ENCODE measurements around the gene DPY19L1. TPM values are rescaled to one million over a fixed set of nuclear protein-coding genes. Genes with fewer than 3 reads are reported as not detected.

The DPY19L1 gene
- total RNA-seq, 4 donors from 2014 or later: 15.9 to 80.9 (median 24.7) TPM

DNA sequence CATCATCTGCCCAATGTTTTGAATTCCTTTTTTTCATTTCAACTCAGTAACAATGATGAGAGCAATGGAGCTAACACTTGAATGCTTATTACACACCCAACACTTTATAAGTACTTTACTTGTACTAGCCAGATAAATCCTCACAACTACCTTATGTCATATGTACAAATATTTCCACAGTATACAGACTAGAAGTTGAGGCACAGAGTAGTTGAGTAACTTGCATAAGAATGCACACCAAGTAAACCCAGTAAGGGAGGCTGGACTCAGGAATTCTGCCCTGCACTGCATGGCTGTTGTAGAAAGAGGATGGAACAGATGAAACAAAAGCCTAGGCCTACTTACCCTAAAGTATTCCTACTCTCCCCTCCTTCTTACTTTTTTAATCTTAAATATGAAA is 15.8 kb downstream of the DPY19L1 start:
- Histone ChIP-seq H3K4me3 (no peak overlapping the region), H3K27me3 (no peaks in the 10 kb centered on the region), H3K9me3 (no peaks in the 10 kb centered on the region), H3K27ac (no peak overlapping the region), H3K36me3 (no peaks in the 10 kb centered on the region), H3K4me1 (no peaks in the 10 kb centered on the region)
- TF ChIP-seq POLR2A (IDR thresholded peaks at IDR 0.05): no peak
- TF ChIP-seq, protein P1, sequence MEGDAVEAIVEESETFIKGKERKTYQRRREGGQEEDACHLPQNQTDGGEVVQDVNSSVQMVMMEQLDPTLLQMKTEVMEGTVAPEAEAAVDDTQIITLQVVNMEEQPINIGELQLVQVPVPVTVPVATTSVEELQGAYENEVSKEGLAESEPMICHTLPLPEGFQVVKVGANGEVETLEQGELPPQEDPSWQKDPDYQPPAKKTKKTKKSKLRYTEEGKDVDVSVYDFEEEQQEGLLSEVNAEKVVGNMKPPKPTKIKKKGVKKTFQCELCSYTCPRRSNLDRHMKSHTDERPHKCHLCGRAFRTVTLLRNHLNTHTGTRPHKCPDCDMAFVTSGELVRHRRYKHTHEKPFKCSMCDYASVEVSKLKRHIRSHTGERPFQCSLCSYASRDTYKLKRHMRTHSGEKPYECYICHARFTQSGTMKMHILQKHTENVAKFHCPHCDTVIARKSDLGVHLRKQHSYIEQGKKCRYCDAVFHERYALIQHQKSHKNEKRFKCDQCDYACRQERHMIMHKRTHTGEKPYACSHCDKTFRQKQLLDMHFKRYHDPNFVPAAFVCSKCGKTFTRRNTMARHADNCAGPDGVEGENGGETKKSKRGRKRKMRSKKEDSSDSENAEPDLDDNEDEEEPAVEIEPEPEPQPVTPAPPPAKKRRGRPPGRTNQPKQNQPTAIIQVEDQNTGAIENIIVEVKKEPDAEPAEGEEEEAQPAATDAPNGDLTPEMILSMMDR (IDR thresholded peaks at IDR 0.05): no peak
- intact Hi-C loops (cut with DNase I; ENCODE audit: low total_unique reads): no loop called here
- DNase-seq: no peak

DNA sequence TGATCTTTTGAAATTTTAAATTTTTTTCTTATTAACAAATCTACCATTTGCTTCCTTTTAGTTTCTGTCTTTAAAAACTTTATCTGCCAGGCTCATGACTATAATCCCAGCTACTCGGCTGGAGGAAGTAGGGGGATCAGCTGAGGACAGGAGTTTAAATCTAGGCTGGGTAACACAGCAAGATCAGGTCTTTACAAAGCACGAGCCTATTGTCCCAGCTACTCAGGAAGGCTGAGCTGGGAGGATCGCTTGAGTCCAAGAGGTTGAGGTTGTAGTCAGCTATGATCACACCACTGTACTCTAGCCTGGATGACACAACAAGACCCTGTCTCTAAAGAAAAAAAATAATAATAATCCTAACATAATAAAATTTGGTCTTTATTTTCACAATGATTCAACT is 17.5 kb downstream of the DPY19L1 start:
- no peak for TF ChIP-seq POLR2A (IDR thresholded peaks at IDR 0.05)
- intact Hi-C loops (cut with DNase I; ENCODE audit: low total_unique reads): no loop called here
- Histone ChIP-seq H3K36me3 (no peaks in the 10 kb centered on the region), H3K27ac (no peak overlapping the region), H3K9me3 (no peaks in the 10 kb centered on the region), H3K4me3 (no peak overlapping the region), H3K27me3 (no peaks in the 10 kb centered on the region), H3K4me1 (no peaks in the 10 kb centered on the region)
- no peak for DNase-seq

DNA sequence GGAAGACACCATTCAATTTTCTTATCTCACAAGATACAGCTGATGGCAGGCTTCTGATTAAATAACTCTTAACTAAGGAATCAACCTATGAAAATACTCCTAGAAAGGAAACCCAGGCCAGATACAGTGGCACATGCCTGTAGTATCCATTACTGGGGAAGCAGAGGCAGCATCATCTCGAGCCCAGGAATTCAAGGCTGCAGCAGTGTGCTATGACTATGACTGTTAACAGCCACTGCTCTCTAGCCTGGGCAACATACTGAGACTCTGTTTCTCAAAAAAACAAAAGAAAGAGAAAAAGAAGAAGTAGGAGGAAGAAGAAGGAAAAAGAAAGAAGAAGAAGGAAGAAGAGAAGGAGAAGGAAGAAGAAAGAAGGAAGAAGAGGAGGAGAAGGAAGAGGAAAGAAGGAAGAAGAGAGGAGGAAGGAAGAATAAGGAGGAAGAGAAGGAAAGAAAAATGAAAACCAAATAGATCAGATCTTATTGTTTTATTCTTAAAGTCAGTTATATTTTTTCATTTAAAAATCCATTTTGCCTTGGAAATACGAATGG is 18.0 kb downstream of the DPY19L1 start:
- TF ChIP-seq, protein P1 (IDR thresholded peaks at IDR 0.05): no peak
- no peak for TF ChIP-seq POLR2A (IDR thresholded peaks at IDR 0.05)

DNA sequence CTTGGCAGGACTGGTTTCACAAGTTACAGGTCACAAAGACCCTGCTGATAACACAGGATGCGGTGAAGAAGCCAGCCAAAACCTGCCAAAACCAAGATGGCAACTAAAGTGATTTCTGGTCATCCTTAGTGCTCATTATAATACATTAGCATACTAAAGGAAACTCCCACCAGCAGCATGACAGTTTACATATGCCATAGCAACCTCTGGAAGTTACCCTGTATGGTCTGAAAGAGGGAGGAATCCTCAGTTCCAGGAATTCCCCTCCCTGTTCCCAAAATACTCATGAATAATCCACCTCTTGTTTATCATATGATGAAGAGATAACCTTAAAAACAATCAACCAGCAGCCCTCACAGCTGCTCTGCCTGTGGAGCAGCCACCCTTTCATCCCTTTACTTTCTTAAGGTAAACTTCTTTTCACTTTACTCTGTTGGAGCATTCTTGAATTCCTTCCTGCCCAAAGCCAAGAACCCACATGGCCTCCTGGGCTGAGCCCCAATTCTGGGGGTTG is 21.9 kb downstream of the DPY19L1 start:
- TF ChIP-seq, protein P1 (IDR thresholded peaks at IDR 0.05): no peak
- no peak for TF ChIP-seq POLR2A (IDR thresholded peaks at IDR 0.05)
- no peaks in the 10 kb centered on the region for H3K27me3 ChIP-seq
- no peak for DNase-seq
- H3K27ac ChIP-seq: no peak overlapping the region
- H3K9me3 ChIP-seq: no peaks in the 10 kb centered on the region
- no peak overlapping the region for H3K4me3 ChIP-seq
- intact Hi-C loops (cut with DNase I; ENCODE audit: low total_unique reads): no loop called here
- no peaks in the 10 kb centered on the region for H3K4me1 ChIP-seq
- no peaks in the 10 kb centered on the region for H3K36me3 ChIP-seq

More for the DNA sequence above, 18.0 kb downstream of the DPY19L1 start:
- Histone ChIP-seq H3K4me3 (no peak overlapping the region), H3K4me1 (no peaks in the 10 kb centered on the region), H3K9me3 (no peaks in the 10 kb centered on the region), H3K27ac (no peak overlapping the region), H3K27me3 (no peaks in the 10 kb centered on the region), H3K36me3 (no peaks in the 10 kb centered on the region)
- intact Hi-C loops (cut with DNase I; ENCODE audit: low total_unique reads): no loop called here
- DNase-seq: no peak

DNA sequence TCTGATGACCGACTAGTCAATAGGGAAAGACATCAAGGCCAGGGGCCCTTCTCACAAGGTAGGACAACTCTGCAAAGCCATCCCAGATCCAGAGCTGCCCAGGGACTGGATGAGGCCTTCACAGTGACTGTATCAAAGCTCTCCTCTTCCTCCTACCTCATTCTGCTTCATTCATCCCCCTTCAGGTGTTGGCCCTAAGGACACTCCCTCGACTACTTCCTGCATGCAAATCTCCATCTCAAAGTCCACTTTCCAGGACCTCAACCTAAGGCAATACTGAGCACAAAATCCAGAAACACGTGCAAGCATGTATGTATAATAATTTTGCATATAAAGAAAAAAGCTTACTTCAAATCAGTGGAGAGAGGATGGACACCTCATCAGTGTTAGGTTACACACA is 25.1 kb downstream of the DPY19L1 start:
- DNase-seq: no peak
- H3K4me1 ChIP-seq: no peaks in the 10 kb centered on the region
- no peak overlapping the region for H3K4me3 ChIP-seq
- H3K27ac ChIP-seq: no peak overlapping the region
- TF ChIP-seq, protein P1 (IDR thresholded peaks at IDR 0.05): no peak
- TF ChIP-seq POLR2A (IDR thresholded peaks at IDR 0.05): no peak
- no peaks in the 10 kb centered on the region for H3K9me3 ChIP-seq
- intact Hi-C loops (cut with DNase I; ENCODE audit: low total_unique reads): no loop called here
- no peaks in the 10 kb centered on the region for H3K27me3 ChIP-seq
- H3K36me3 ChIP-seq: no peaks in the 10 kb centered on the region

DNA sequence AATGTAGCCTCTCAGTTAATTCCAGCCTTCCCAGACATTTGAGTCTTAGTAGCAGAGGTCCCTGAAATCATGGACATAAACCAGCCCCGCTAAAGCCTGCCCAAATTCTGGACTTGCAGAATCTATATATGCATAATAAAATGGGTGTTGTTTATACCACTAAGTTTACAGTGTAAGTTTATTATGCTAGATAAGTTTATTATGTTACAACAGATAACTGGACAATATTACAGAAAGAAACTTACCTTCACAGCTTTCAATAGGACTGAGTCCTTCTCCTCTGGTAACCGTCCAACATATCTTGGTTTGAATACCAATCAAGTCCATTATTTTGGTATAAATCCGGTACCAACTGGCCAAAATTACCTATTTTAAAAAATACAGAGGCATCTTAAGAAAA is 26.2 kb downstream of the DPY19L1 start:
- Histone ChIP-seq H3K4me3 (no peak overlapping the region), H3K27ac (no peak overlapping the region), H3K27me3 (no peaks in the 10 kb centered on the region), H3K4me1 (no peaks in the 10 kb centered on the region), H3K9me3 (no peaks in the 10 kb centered on the region), H3K36me3 (no peaks in the 10 kb centered on the region)
- DNase-seq: no peak
- TF ChIP-seq, protein P1 (IDR thresholded peaks at IDR 0.05): no peak
- no peak for TF ChIP-seq POLR2A (IDR thresholded peaks at IDR 0.05)
- intact Hi-C loops (cut with DNase I; ENCODE audit: low total_unique reads): no loop called here
